ENCODE data around the gene RTBDN.

RTBDN gene

DNA sequence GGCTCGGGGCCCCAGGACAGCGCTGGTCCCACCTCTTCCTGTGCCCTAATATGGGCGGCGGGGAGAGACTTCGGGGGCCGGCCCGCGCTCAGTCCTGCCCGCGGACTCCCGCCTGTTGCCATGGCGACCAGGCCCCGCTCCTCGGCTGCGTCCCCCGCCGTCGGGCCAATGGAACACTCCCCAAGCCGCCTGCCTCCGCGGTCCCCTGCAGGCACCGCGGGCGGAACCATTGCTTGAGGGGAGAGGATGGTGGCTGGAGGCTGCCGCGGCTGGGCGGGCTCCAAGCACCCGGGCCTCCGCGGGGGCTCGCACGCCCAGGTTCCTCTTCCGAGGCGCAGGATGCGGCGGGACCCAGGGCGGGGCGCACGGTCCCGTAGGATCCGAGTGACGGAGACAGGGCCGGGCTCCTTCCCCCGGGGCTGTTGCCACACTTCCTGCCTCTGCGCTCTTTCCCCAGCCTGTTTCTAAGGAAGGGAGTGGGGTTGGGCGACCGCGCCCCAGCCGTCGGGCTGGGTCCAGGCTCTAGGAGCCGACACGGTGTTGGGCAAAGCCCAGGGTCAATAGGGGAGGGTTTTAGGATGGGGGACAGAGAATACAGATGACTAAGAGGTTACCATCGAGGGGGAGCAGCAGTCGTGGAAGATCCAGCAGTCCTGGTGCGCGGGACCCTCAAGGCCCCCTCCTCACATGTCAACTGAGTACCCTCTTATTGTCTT, 44.3 kb downstream of the RTBDN start:
- Histone ChIP-seq H3K4me3 (ENCODE audit: low read depth, low read length) (peak overlapping the region; percentile 78), H3K9ac (ENCODE audit: low read depth, low read length) (peak overlapping the region; percentile 55; the same call in 1 of the 2 replicates), H3K36me3 (ENCODE audit: control insufficient read depth, insufficient read depth, low read length) (no peaks in the 10 kb centered on the region), H3K27ac (ENCODE audit: low read depth, low read length) (peak overlapping the region; percentile 72), H3K4me1 (ENCODE audit: control insufficient read depth, insufficient read depth, low read length) (peaks cover 32% of the 10 kb centered on the region), H3K27me3 (ENCODE audit: control insufficient read depth, insufficient read depth, low read length) (peaks cover 31% of the 10 kb centered on the region), H3K9me3 (ENCODE audit: control insufficient read depth, insufficient read depth, low read length) (no peaks in the 10 kb centered on the region)

DNA sequence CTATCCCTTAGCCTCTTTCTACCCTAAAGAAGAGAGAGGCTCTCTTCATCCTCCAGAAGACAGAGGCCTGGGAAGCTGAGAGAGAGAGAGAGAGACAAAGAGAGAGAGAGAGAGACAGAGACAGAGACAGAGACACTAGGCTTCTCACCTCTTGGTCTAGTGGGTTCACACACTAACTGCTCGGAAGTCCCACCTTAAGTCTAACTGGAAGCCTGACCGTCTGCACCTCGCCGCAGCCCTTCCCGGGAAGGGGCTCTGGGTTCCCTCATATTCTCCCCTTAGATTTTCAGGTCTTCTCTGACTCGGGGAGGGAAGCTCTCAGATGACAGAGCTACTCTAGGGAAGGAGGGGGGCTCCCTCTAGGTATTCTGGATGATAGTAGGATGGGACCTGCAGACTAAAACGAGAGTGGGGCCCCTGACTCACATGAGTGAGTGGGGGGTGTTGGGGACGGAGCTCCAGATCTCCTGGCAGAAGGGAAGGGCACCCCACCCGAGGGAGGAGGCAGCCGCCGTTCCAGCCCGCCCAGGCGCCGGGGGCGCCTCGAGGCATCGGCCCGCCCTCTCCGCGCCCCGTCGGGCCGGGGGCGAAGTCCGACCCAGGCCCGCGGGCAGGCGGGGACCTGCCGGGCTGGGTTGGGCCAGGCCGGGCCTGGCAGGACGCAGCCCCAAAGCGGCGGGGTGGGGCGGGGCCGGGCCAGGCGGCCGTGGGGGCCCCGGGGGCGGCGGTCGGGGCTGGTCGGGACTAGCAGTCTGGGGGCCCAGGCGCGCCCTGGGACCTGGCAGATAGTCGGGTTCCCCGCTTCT, 45.1 kb downstream of the RTBDN start:
- Histone ChIP-seq H3K4me1 (ENCODE audit: control insufficient read depth, insufficient read depth, low read length) (peaks cover 29% of the 10 kb centered on the region), H3K9ac (ENCODE audit: low read depth, low read length) (no peak overlapping the region), H3K27ac (ENCODE audit: low read depth, low read length) (peak overlapping the region; percentile 72), H3K27me3 (ENCODE audit: control insufficient read depth, insufficient read depth, low read length) (peaks cover 27% of the 10 kb centered on the region), H3K4me3 (ENCODE audit: low read depth, low read length) (peak overlapping the region; percentile 78), H3K36me3 (ENCODE audit: control insufficient read depth, insufficient read depth, low read length) (no peaks in the 10 kb centered on the region), H3K9me3 (ENCODE audit: control insufficient read depth, insufficient read depth, low read length) (no peaks in the 10 kb centered on the region)

DNA sequence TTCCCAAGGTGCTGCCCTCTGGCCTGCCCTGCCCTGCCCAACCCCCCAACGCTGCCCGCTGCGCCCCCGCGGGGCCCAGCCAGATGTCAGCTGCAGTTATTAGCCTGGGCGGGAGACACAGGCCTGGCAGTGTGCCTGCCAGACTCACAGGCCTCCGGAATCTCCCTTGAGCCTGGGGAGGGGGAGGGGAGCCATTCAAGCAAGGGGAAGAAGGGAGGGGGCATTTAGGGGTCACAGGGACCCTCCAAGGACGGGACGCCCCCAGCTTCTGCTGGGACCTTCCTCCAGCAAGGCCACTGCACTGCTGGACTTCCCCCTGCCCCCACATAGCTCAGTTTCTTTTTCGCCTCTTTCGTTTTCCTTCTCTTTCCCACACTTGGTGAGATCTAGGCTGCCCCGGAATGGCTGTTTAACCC, 45.7 kb downstream of the RTBDN start:
- peak overlapping the region; percentile 72 for H3K27ac ChIP-seq (ENCODE audit: low read depth, low read length)
- no peaks in the 10 kb centered on the region for H3K36me3 ChIP-seq (ENCODE audit: control insufficient read depth, insufficient read depth, low read length)
- H3K9me3 ChIP-seq (ENCODE audit: control insufficient read depth, insufficient read depth, low read length) = no peaks in the 10 kb centered on the region
- H3K27me3 ChIP-seq (ENCODE audit: control insufficient read depth, insufficient read depth, low read length) = peaks cover 25% of the 10 kb centered on the region
- H3K4me1 ChIP-seq (ENCODE audit: control insufficient read depth, insufficient read depth, low read length) = peaks cover 25% of the 10 kb centered on the region
- H3K4me3 ChIP-seq (ENCODE audit: low read depth, low read length) = peak overlapping the region; percentile 78
- H3K9ac ChIP-seq (ENCODE audit: low read depth, low read length) = no peak overlapping the region

DNA sequence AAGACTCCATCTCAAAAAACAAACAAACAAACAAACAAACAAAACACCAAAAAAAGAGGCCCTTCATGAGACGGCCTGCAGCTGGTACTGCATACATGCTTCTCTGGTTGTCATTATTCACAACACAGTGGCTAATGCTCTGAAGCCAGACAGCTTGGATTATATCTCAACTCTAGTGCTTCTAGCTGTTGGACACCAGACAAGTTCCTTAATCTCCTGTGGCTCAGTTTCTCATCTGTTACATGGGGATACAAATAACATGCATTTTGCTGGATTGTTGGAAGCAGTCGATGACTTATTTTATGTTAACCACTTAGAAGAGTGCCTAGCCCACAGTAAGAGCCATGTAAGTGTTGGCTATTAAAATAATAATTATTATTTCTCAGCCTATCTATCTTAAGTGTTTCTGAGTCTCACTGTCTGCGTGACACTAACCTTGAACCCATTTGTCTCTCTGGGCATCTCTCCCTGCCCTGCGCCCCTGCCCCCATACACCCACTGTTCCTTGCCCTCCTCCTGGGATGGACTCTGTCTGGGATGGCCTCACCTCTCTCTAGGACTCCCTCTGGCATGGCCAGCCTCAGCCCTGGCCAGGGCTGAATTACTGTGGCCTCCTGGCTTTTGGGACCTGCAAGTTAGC, 46.2 kb downstream of the RTBDN start:
- peaks cover 30% of the 10 kb centered on the region for H3K4me1 ChIP-seq (ENCODE audit: control insufficient read depth, insufficient read depth, low read length)

DNA sequence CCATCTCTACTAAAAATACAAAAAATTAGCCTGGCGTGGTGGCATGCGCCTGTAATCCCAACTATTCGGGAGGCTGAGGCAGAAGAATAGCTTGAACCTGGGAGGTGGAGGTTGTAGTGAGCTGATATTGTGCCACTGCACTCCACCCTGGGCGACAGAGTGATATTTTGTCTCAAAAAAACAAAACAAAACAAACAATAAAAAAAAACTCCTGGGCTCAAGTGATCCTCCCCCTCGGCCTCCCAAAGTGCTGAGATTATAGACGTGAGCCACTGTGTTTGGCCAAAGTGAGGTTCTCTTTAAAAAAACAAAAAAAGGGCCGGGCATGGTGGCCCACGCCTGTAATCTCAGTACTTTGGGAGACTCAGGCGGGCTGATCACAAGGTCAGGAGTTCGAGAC, 46.9 kb downstream of the RTBDN start:
- Histone ChIP-seq H3K27me3 (ENCODE audit: control insufficient read depth, insufficient read depth, low read length) (peaks cover 22% of the 10 kb centered on the region), H3K4me1 (ENCODE audit: control insufficient read depth, insufficient read depth, low read length) (peaks cover 30% of the 10 kb centered on the region), H3K9ac (ENCODE audit: low read depth, low read length) (no peak overlapping the region), H3K9me3 (ENCODE audit: control insufficient read depth, insufficient read depth, low read length) (no peaks in the 10 kb centered on the region), H3K36me3 (ENCODE audit: control insufficient read depth, insufficient read depth, low read length) (no peaks in the 10 kb centered on the region), H3K4me3 (ENCODE audit: low read depth, low read length) (no peak overlapping the region), H3K27ac (ENCODE audit: low read depth, low read length) (no peak overlapping the region)

More for the DNA sequence above, 46.2 kb downstream of the RTBDN start:
- no peaks in the 10 kb centered on the region for H3K9me3 ChIP-seq (ENCODE audit: control insufficient read depth, insufficient read depth, low read length)
- peak overlapping the region; percentile 72 for H3K27ac ChIP-seq (ENCODE audit: low read depth, low read length)
- H3K4me3 ChIP-seq (ENCODE audit: low read depth, low read length) = peak overlapping the region; percentile 78
- no peak overlapping the region for H3K9ac ChIP-seq (ENCODE audit: low read depth, low read length)
- no peaks in the 10 kb centered on the region for H3K36me3 ChIP-seq (ENCODE audit: control insufficient read depth, insufficient read depth, low read length)
- peaks cover 25% of the 10 kb centered on the region for H3K27me3 ChIP-seq (ENCODE audit: control insufficient read depth, insufficient read depth, low read length)

DNA sequence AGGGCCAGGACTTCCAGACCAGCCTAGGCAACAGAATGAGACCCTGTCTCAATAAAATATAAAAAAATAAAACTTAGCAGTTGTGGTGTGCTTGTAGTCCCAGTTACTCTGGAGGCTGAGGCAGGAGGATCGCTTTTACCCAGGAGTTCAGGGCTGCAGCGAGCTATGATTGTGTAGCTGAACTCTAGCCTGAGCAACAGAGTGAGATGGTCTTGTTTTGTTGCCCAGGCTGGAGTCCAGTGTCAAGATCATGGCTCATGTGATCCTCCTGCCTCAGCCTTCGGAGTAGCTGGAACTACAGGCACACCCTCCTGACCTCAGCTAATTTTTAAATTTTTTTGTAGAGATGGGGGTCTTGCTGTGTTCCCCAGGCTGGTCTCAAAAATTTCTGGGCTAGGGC, 47.4 kb downstream of the RTBDN start:
- Histone ChIP-seq H3K27me3 (ENCODE audit: control insufficient read depth, insufficient read depth, low read length) (peaks cover 17% of the 10 kb centered on the region), H3K4me1 (ENCODE audit: control insufficient read depth, insufficient read depth, low read length) (peaks cover 30% of the 10 kb centered on the region), H3K36me3 (ENCODE audit: control insufficient read depth, insufficient read depth, low read length) (no peaks in the 10 kb centered on the region), H3K27ac (ENCODE audit: low read depth, low read length) (no peak overlapping the region), H3K9ac (ENCODE audit: low read depth, low read length) (no peak overlapping the region), H3K4me3 (ENCODE audit: low read depth, low read length) (no peak overlapping the region), H3K9me3 (ENCODE audit: control insufficient read depth, insufficient read depth, low read length) (no peaks in the 10 kb centered on the region)

DNA sequence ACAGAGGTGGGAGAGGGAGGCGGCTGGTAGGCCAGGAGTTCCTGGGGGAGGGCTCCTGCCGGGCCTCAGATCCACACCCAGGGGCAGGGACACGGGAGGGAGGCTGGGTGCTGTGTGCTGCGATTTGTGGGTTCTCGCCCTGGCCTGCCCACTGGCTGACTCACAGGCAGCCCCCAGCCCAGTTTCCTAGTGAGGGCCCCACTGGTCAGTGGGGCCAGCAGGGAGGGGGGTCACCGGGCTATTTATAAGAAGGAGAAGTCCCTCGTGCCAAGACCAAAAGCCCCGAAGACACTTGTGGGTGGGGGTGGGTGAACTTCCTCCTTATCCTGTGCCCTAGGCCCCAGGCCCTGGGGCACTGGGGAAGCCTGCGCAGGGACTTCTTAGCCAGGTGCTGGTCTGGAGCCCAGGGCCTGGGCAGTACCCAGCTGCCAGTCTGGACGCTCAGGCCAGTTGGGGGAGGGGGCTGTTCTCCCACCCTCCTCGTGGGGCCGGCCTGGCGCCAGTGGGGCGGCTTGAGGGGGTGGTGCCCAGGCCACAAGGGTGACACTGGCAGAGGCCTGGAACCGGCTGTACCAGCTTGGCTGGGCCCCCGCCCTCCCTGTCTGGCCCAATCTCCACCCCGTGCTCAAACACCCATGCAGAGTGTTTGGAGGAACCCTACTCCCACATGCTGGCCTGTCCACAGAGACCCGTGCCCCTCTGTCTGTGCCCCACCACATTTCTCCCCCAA, 48.1 kb downstream of the RTBDN start:
- no peak overlapping the region for H3K27ac ChIP-seq (ENCODE audit: low read depth, low read length)
- peaks cover 30% of the 10 kb centered on the region for H3K4me1 ChIP-seq (ENCODE audit: control insufficient read depth, insufficient read depth, low read length)
- H3K36me3 ChIP-seq (ENCODE audit: control insufficient read depth, insufficient read depth, low read length) = no peaks in the 10 kb centered on the region
- H3K9me3 ChIP-seq (ENCODE audit: control insufficient read depth, insufficient read depth, low read length) = no peaks in the 10 kb centered on the region
- no peak overlapping the region for H3K9ac ChIP-seq (ENCODE audit: low read depth, low read length)
- H3K4me3 ChIP-seq (ENCODE audit: low read depth, low read length) = no peak overlapping the region
- H3K27me3 ChIP-seq (ENCODE audit: control insufficient read depth, insufficient read depth, low read length) = peaks cover 11% of the 10 kb centered on the region

DNA sequence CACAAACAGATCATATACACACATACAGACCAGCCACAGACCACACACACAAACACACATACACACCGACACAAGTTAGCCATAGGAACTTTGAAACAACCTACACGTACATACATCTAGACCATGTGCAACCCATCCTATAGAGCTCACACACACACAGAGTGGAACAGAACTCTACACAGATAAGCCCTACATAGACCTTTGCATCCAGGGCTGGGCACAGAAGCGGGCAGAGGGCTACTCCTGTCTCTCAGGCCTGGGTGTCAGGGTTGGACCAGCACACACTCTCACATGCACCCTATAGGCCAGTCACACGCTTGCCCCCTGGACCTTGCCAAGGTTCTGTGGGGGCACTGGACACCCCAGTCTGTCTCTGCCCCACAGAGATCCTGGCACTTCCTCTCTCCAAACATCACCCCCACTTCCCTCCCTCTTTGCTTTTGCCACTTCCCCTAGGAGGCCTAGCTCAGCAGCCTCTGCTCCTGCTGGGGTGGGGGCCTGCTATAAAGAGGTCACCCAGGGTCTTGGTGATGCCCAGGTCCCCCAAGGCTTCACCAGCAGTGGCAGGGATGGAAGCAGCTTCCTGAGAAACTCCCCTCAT, 48.8 kb downstream of the RTBDN start:
- no peak overlapping the region for H3K9ac ChIP-seq (ENCODE audit: low read depth, low read length)
- no peaks in the 10 kb centered on the region for H3K9me3 ChIP-seq (ENCODE audit: control insufficient read depth, insufficient read depth, low read length)
- H3K4me3 ChIP-seq (ENCODE audit: low read depth, low read length) = no peak overlapping the region
- peaks cover 24% of the 10 kb centered on the region for H3K4me1 ChIP-seq (ENCODE audit: control insufficient read depth, insufficient read depth, low read length)
- no peak overlapping the region for H3K27ac ChIP-seq (ENCODE audit: low read depth, low read length)
- no peaks in the 10 kb centered on the region for H3K36me3 ChIP-seq (ENCODE audit: control insufficient read depth, insufficient read depth, low read length)
- peaks cover 3% of the 10 kb centered on the region for H3K27me3 ChIP-seq (ENCODE audit: control insufficient read depth, insufficient read depth, low read length)

DNA sequence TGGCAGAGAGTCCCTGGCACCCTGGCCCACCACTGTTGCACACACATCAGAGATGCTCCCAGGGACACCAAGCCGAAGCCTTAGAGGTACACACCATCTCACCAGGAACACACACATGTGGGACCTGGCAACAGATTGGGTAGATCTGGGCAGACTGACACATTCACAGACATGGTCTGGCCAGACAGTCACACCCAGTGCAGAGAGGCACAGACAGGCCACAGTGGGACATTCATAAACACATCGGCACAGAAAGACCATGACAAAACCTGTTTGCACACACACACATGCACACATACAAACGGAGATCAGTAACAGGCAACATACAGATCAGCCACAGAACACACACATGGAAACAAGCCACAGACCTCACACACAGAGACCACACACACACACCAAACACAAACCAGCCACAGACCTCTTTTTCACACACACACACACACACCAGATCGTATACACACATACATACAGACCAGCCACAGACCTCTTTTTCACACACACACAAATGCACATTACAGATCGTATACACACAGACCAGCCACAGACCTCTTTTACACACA, 49.4 kb downstream of the RTBDN start:
- H3K27me3 ChIP-seq (ENCODE audit: control insufficient read depth, insufficient read depth, low read length) = no peaks in the 10 kb centered on the region
- H3K9me3 ChIP-seq (ENCODE audit: control insufficient read depth, insufficient read depth, low read length) = no peaks in the 10 kb centered on the region
- H3K9ac ChIP-seq (ENCODE audit: low read depth, low read length) = no peak overlapping the region
- no peak overlapping the region for H3K4me3 ChIP-seq (ENCODE audit: low read depth, low read length)
- H3K27ac ChIP-seq (ENCODE audit: low read depth, low read length) = no peak overlapping the region
- no peaks in the 10 kb centered on the region for H3K36me3 ChIP-seq (ENCODE audit: control insufficient read depth, insufficient read depth, low read length)
- H3K4me1 ChIP-seq (ENCODE audit: control insufficient read depth, insufficient read depth, low read length) = peaks cover 20% of the 10 kb centered on the region

DNA sequence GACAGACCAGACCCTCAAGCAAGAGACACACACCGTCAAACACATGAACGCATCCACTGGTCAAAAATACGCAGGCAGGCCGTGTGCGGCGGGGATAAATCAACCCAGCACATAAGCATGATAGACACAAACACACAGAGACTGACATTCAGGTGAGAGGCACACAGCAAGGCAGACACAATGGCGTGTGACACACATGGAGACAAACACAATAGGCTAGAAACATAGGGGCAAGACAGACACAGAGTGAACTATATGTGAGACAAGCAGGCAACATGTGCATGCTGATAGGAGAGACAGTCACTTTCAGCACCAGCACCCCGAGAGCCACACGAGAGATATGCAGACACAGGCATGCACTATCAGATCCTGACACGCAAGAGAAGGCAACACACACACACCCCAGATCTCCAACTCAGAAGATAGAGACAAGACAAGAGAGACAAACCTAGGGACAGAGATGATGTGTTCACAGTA, 49.9 kb downstream of the RTBDN start:
- H3K4me3 ChIP-seq (ENCODE audit: low read depth, low read length) = no peak overlapping the region
- no peaks in the 10 kb centered on the region for H3K9me3 ChIP-seq (ENCODE audit: control insufficient read depth, insufficient read depth, low read length)
- no peak overlapping the region for H3K9ac ChIP-seq (ENCODE audit: low read depth, low read length)
- H3K36me3 ChIP-seq (ENCODE audit: control insufficient read depth, insufficient read depth, low read length) = no peaks in the 10 kb centered on the region
- no peaks in the 10 kb centered on the region for H3K27me3 ChIP-seq (ENCODE audit: control insufficient read depth, insufficient read depth, low read length)
- no peak overlapping the region for H3K27ac ChIP-seq (ENCODE audit: low read depth, low read length)
- peaks cover 21% of the 10 kb centered on the region for H3K4me1 ChIP-seq (ENCODE audit: control insufficient read depth, insufficient read depth, low read length)

All from HUES48 (cell line).